Calu3 (cell line): ENCODE measurements around the gene MAGI1. TPM values are rescaled to one million over a fixed set of nuclear protein-coding genes. Genes with fewer than 3 reads are reported as not detected.

Experiments used
- BruUV-seq: library from RNA; stranded (reverse); fragments of 400-500 nt; replicated peaks from 2 replicates; lab custom pipeline; 2021; lab: Mats Ljungman, UMichigan
- CTCF ChIA-PET: fragments of 300-600 bp; sonication (Branson Sonifier 250); formaldehyde crosslinking; loops from one replicate; lab custom pipeline; 2022; ENCODE audit warnings: antibody characterized with exemption; lab: Charles Lee
- DNase-seq: peaks from one replicate; pipeline ENCODE4 v3.0.0; 2022
- H3K27ac Mint-ChIP-seq: one replicate; pipeline ENCODE4 v1.8.0; 2022; ENCODE audit warnings: mixed read lengths; ENCODE audit not compliant: unreplicated experiment
- H3K27me3 Mint-ChIP-seq: one replicate; pipeline ENCODE4 v1.8.0; 2022; ENCODE audit warnings: mixed read lengths; ENCODE audit not compliant: unreplicated experiment
- H3K36me3 Mint-ChIP-seq: one replicate; pipeline ENCODE4 v1.8.0; 2022; ENCODE audit warnings: mild to moderate bottlenecking, moderate library complexity, mixed read lengths; ENCODE audit not compliant: insufficient read depth, unreplicated experiment
- H3K4me1 Mint-ChIP-seq: one replicate; pipeline ENCODE4 v1.8.0; 2022; ENCODE audit warnings: mild to moderate bottlenecking, low read depth, mixed read lengths; ENCODE audit not compliant: unreplicated experiment
- H3K4me3 Mint-ChIP-seq: one replicate; pipeline ENCODE4 v1.8.0; 2022; ENCODE audit warnings: mild to moderate bottlenecking, low read depth, moderate library complexity, mixed read lengths; ENCODE audit not compliant: unreplicated experiment
- H3K9me3 Mint-ChIP-seq: one replicate; pipeline ENCODE4 v1.8.0; 2022; ENCODE audit warnings: low read depth, mixed read lengths; ENCODE audit not compliant: unreplicated experiment
- intact Hi-C: fragments of 100-400 bp; cut with micrococcal nuclease; formaldehyde crosslinking; loops from one replicate; pipeline ENCODE4 v1.10.0; 2022; ENCODE audit not compliant: unreplicated experiment
- total RNA-seq: library from RNA; stranded (reverse); gene quantifications from 2 replicates; pipeline ENCODE4 v1.2.3, GENCODE V29; 2022
- TF ChIP-seq, protein P1 (sequence below): fragments of 200-600 bp; IDR thresholded peaks from one replicate; pipeline ENCODE4 v1.8.0; 2022; ENCODE audit warnings: antibody characterized with exemption; ENCODE audit not compliant: unreplicated experiment

The MAGI1 gene
- total RNA-seq, 1 experiment from 2014 or later = 76.4 TPM

DNA sequence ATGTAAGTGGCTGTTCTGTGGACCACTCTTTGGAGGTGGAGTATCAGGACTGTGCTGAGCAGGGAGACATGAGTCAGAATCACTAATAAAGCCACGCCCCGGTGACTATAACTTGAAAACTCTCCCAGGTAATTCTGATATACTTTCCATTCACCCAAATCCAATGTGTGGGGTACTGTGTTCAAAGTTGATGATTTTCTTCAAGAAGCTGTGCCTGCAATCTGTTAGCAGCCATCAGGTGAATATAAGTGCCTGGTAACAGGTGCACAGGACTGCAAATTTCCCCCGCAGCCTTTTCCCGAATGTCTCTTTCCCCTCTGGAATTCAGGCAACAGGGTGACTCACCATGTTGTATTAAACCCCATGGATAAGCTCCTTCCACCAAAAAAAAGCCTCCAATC, 17.0 kb downstream of the MAGI1 start:
- H3K36me3 Mint-ChIP-seq = no peaks in the 10 kb centered on the region
- peak overlapping the region; percentile 73 for H3K27ac Mint-ChIP-seq
- BruUV-seq = no TSS peak
- CTCF ChIA-PET = no interaction called here
- TF ChIP-seq, protein P1, sequence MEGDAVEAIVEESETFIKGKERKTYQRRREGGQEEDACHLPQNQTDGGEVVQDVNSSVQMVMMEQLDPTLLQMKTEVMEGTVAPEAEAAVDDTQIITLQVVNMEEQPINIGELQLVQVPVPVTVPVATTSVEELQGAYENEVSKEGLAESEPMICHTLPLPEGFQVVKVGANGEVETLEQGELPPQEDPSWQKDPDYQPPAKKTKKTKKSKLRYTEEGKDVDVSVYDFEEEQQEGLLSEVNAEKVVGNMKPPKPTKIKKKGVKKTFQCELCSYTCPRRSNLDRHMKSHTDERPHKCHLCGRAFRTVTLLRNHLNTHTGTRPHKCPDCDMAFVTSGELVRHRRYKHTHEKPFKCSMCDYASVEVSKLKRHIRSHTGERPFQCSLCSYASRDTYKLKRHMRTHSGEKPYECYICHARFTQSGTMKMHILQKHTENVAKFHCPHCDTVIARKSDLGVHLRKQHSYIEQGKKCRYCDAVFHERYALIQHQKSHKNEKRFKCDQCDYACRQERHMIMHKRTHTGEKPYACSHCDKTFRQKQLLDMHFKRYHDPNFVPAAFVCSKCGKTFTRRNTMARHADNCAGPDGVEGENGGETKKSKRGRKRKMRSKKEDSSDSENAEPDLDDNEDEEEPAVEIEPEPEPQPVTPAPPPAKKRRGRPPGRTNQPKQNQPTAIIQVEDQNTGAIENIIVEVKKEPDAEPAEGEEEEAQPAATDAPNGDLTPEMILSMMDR = no peak
- no peaks in the 10 kb centered on the region for H3K27me3 Mint-ChIP-seq
- intact Hi-C loops = no loop called here
- no peaks in the 10 kb centered on the region for H3K9me3 Mint-ChIP-seq
- H3K4me3 Mint-ChIP-seq = peak overlapping the region; percentile 66
- peaks cover 30% of the 10 kb centered on the region for H3K4me1 Mint-ChIP-seq
- DNase-seq = peak; percentile 32

DNA sequence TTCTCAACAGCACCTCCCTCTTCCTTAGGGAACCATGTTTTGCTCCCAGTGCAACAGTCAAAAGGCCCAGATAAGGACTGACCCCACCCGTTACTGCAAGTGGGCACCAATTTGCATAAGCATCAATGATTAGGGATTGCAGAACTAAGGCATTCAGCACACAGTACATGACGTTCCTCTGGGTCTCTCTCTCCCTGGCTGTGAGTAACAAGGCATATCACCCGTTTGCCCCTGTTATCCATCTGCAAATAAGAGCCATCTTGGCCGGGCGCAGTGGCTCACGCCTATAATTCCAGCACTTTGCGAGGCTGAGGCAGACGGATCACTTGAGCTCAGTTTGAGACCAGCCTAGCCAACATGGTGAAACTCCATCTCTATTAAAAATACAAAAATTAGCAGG, 18.8 kb downstream of the MAGI1 start:
- no peak for DNase-seq
- H3K4me3 Mint-ChIP-seq = no peak overlapping the region
- no peaks in the 10 kb centered on the region for H3K9me3 Mint-ChIP-seq
- no TSS peak for BruUV-seq
- H3K36me3 Mint-ChIP-seq = no peaks in the 10 kb centered on the region
- TF ChIP-seq, protein P1 = no peak
- peaks cover 41% of the 10 kb centered on the region for H3K4me1 Mint-ChIP-seq
- CTCF ChIA-PET = no interaction called here
- intact Hi-C loops = no loop called here
- H3K27me3 Mint-ChIP-seq = no peaks in the 10 kb centered on the region
- H3K27ac Mint-ChIP-seq = no peak overlapping the region

DNA sequence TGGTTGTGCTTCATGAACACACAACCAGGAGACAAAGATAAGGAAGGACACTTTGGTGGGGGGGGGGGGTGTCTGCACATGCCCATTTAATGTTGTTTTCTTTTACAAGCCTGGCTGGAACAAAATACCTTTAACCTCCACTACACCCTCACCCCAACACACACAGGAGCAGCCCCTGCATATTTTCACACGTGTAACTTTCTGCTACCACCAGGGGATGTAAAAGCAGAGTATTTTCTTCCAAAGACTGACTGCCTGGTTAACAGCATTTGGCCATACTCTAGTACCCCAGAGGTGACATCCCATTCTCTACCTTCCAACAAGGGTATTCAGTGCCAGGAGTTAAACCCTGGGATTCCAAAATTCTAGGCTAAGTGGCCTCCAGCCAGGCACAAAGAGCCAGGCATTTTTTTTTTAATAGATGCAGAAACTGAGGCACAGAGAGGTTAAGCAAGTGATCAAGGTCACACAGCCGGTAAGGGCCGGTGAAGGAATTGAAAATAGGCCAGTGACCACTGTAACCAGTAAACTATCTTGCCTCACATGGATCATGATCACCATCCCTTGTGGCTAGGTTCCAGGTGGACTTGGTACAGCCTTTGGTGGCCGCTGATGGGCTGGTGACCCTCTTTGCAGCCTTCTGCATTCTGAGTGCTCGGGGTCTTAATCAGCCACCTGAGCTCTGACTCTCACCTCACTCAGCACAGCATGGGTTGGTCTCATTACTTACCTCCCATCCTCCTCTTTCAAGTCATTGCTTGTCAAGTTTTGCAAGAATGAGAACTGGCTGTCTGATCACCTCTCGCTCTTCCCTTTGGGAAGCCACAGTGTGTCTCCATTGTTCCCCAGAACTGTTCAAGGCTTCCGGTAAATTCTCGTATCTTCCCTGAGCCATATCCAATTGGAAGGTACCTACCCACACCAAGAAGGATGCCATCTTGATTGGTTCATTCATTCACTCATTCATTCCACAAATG, 20.4 kb downstream of the MAGI1 start:
- no peaks in the 10 kb centered on the region for H3K36me3 Mint-ChIP-seq
- intact Hi-C loops = no loop called here
- BruUV-seq = no TSS peak
- CTCF ChIA-PET = no interaction called here
- DNase-seq = no peak
- peaks cover 35% of the 10 kb centered on the region for H3K4me1 Mint-ChIP-seq
- H3K4me3 Mint-ChIP-seq = no peak overlapping the region
- H3K27ac Mint-ChIP-seq = no peak overlapping the region
- TF ChIP-seq, protein P1 = no peak
- H3K27me3 Mint-ChIP-seq = no peaks in the 10 kb centered on the region
- no peaks in the 10 kb centered on the region for H3K9me3 Mint-ChIP-seq

DNA sequence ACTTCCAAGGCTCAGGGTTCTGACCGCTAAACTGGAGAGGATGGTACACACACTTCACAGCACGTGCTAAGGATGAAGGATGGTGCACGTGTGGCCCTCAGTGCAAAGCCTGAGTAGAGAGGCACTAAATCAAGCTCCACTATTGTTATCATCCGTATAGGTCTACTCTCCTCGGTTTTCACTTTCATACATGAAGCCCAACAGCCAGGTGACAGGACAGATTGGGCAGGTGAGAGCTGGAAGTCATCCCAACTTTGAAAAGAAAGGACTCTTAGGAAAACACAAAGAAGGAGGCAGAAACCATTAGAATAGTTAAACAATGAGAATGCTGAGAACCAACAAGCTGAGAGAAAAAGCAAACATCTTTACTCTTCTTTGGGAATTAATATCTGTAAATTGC, 21.1 kb downstream of the MAGI1 start:
- intact Hi-C loops = no loop called here
- CTCF ChIA-PET = no interaction called here
- Mint-ChIP-seq H3K4me1 (peaks cover 27% of the 10 kb centered on the region), H3K4me3 (no peak overlapping the region), H3K27ac (no peak overlapping the region), H3K9me3 (no peaks in the 10 kb centered on the region), H3K36me3 (no peaks in the 10 kb centered on the region), H3K27me3 (no peaks in the 10 kb centered on the region)
- DNase-seq = no peak
- no TSS peak for BruUV-seq
- TF ChIP-seq, protein P1 = no peak
